IMR-90 (cell line): ENCODE data around the gene MMEL1.

Experiments
- BHLHE40 ChIP-seq: fragments of 150-350 bp; IDR thresholded peaks from 2 replicates; pipeline ENCODE4 v1.6.1; 2016; ENCODE audit warnings: mild to moderate bottlenecking, low read depth, low read length
- CTCF ChIP-seq: conservative IDR thresholded peaks from 2 replicates; pipeline ENCODE4 v1.5.1; 2012; ENCODE audit warnings: mild to moderate bottlenecking, low read depth, low read length, improper control_type of control experiment
- ELK1 ChIP-seq: fragments of 150-350 bp; IDR thresholded peaks from 2 replicates; pipeline ENCODE4 v1.6.1; 2016; ENCODE audit warnings: low read depth, mild to moderate bottlenecking, low read length, moderate library complexity, borderline replicate concordance
- MAFK ChIP-seq: IDR thresholded peaks from 2 replicates; pipeline ENCODE4 v1.6.1; 2012; ENCODE audit warnings: low read depth, low read length, improper control_type of control experiment
- MAZ ChIP-seq: IDR thresholded peaks from 2 replicates; pipeline ENCODE4 v1.6.1; 2012; ENCODE audit warnings: low read depth, mild to moderate bottlenecking, low read length, improper control_type of control experiment, moderate library complexity, borderline replicate concordance
- MXI1 ChIP-seq: IDR thresholded peaks from 2 replicates; pipeline ENCODE4 v1.6.1; 2012; ENCODE audit warnings: low read depth, mild to moderate bottlenecking, low read length, moderate library complexity, borderline replicate concordance
- NFE2L2 ChIP-seq: fragments of 150-350 bp; IDR thresholded peaks from 2 replicates; pipeline ENCODE4 v1.6.1; 2016; ENCODE audit warnings: low read depth, mild to moderate bottlenecking, low read length
- POLR2A ChIP-seq: IDR thresholded peaks from 2 replicates; pipeline ENCODE4 v1.6.1; 2012; ENCODE audit warnings: mild to moderate bottlenecking, low read depth, low read length
- RAD21 ChIP-seq: IDR thresholded peaks from 2 replicates; pipeline ENCODE4 v1.6.1; 2012; ENCODE audit warnings: low read length, improper control_type of control experiment
- RFX5 ChIP-seq: IDR thresholded peaks from 2 replicates; pipeline ENCODE4 v1.8.0; 2012; ENCODE audit warnings: low read depth, mild to moderate bottlenecking, low read length, moderate library complexity
- SMC3 ChIP-seq: fragments of 150-350 bp; IDR thresholded peaks from 2 replicates; pipeline ENCODE4 v1.6.1; 2016; ENCODE audit warnings: low read depth, mild to moderate bottlenecking, antibody characterized with exemption, low read length, moderate library complexity
- USF2 ChIP-seq: fragments of 150-350 bp; IDR thresholded peaks from 2 replicates; pipeline ENCODE4 v1.6.1; 2017; ENCODE audit warnings: mild to moderate bottlenecking, antibody characterized with exemption, low read length, low read depth

GRCh38 chr1:2564815-2565374 is 67.9 kb downstream of the MMEL1 start:
- TF ChIP-seq CTCF (no peak), POLR2A (no peak), ELK1 (no peak), NFE2L2 (no peak), RAD21 (no peak), MXI1 (no peak), MAFK (no peak), RFX5 (no peak), MAZ (no peak), SMC3 (no peak), USF2 (no peak), BHLHE40 (no peak)
